ENCODE measurements around the gene GFRA1. TPM values are rescaled to one million over a fixed set of nuclear protein-coding genes. Genes with fewer than 3 reads are reported as not detected.

Gene GFRA1
- total and polyA plus RNA-seq, 2 of the 8 experiments (the other 6 are each of a cell fraction or from before 2014, with no cell fraction given): 1.1 to 2.0 TPM

- no peak for FAIRE-seq
- Histone ChIP-seq H3K9ac (replicated peaks in 1 of 4; ENCODE audit: extremely low read depth in 1 of 4, low read depth in 3 of 4, low read length in 3 of 4) (no peak overlapping the region), H4K91ac (replicated peaks; ENCODE audit: insufficient read length, low read length) (no peak overlapping the region), H3K23me2 (ENCODE audit: low read depth, low read length) (no peaks in the 10 kb centered on the region), H3K14ac (ENCODE audit: insufficient read length) (no peak overlapping the region), H2BK120ac (replicated peaks; ENCODE audit: low read depth, low read length) (no peak overlapping the region), H2BK5ac (ENCODE audit: low read depth, low read length) (no peak overlapping the region), H4K5ac (ENCODE audit: insufficient read length, low read depth, low read length) (no peak overlapping the region), H3K4me2 (ENCODE audit: insufficient read depth in 1 of 2, low read depth in 2 of 2, low read length in 2 of 2) (no peak overlapping the region), H2BK20ac (ENCODE audit: low read length) (no peak overlapping the region), H3K56ac (replicated peaks; ENCODE audit: insufficient read length, low read depth, low read length) (no peak overlapping the region), H2BK15ac (ENCODE audit: low read length) (no peak overlapping the region), H2AFZ (ENCODE audit: low read length) (no peak overlapping the region), H3K23ac (ENCODE audit: insufficient read length) (no peak overlapping the region), H4K20me1 (replicated peaks in 1 of 2; ENCODE audit: control insufficient read depth in 1 of 2, insufficient read depth in 2 of 2, low read length in 2 of 2) (no peaks in the 10 kb centered on the region), H3K36me3 (ENCODE audit: control insufficient read depth in 2 of 4, insufficient read depth in 4 of 4, low read length in 3 of 4) (no peaks in the 10 kb centered on the region), H3K4ac (replicated peaks; ENCODE audit: insufficient read length, low read depth, low read length) (no peak overlapping the region), H3K9me3 (ENCODE audit: insufficient read depth in 2 of 2, low read depth in 1 of 2, low read length in 1 of 2) (no peaks in the 10 kb centered on the region), H3K18ac (ENCODE audit: extremely low read depth, low read length) (no peak overlapping the region), H3K79me1 (ENCODE audit: low read depth, low read length) (no peaks in the 10 kb centered on the region), H3K27me3 (replicated peaks in 1 of 4; ENCODE audit: control insufficient read depth in 3 of 4, extremely low read depth in 1 of 4, insufficient read depth in 3 of 4, low read length in 3 of 4) (no peaks in the 10 kb centered on the region), H2BK12ac (ENCODE audit: low read depth, low read length) (no peak overlapping the region), H3K27ac (ENCODE audit: low read depth, low read length) (no peak overlapping the region), H2AK5ac (ENCODE audit: low read depth, low read length) (no peak overlapping the region), H3K4me3 (ENCODE audit: extremely low read depth in 1 of 4, insufficient read depth in 2 of 4, low read depth in 3 of 4, low read length in 4 of 4) (no peak overlapping the region), H3K4me1 (replicated peaks in 1 of 4; ENCODE audit: control insufficient read depth in 3 of 4, insufficient read depth in 4 of 4, low read length in 3 of 4) (peaks cover 0 to 4% (median 0%) of the 10 kb centered on the region in 4 experiments; a peak in 2 of 7 replicates), H3K79me2 (ENCODE audit: control insufficient read depth in 1 of 2, insufficient read depth in 2 of 2, low read length in 2 of 2) (no peaks in the 10 kb centered on the region), H4K8ac (ENCODE audit: extremely low read depth, insufficient read depth, low read length) (no peak overlapping the region)
- POLR2A ChIA-PET (ENCODE audit: partially characterized antibody): interaction anchor here (0.5 kb wide), 1 partner anchor 165 kb away, joined by 4 read pairs; no protein-coding TSS in a partner anchor
- no peak for DNase-seq (ENCODE audit: low read depth in 1 of 2, low spot score in 2 of 2)
- CTCF ChIA-PET (ENCODE audit: partially characterized antibody): interaction anchor here (2.5 kb wide), 1 partner anchor 15 kb away, joined by 13 read pairs; no protein-coding TSS in a partner anchor
- WGBS, 2 experiments (ENCODE audit: extremely low coverage in 1 of 2, insufficient coverage in 1 of 2, insufficient read length in 1 of 2, insufficient replicate concordance in 2 of 2, low coverage in 1 of 2, low lambda C conversion rate in 2 of 2, missing lambda C conversion rate in 1 of 2): 85% methylated on average over 4 of the region's 4 CpGs; no CpG with 5 or more reads in 1 of the 2 experiments
- TF ChIP-seq, protein P1, sequence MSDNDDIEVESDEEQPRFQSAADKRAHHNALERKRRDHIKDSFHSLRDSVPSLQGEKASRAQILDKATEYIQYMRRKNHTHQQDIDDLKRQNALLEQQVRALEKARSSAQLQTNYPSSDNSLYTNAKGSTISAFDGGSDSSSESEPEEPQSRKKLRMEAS (IDR thresholded peaks at IDR 0.05): no peak
- TF ChIP-seq CHD2 (IDR thresholded peaks at IDR 0.05; ENCODE audit: low read length): no peak
- TF ChIP-seq TCF12 (IDR thresholded peaks at IDR 0.05; ENCODE audit: low read depth, low read length): no peak
These were observed 136.7 kb downstream of the GFRA1 start for GRCh38 chr10:116136261-116136660.
